K562 (cell line): ENCODE results near the gene TRAF3IP1. TPM values are rescaled to one million over a fixed set of nuclear protein-coding genes. Genes with fewer than 3 reads are reported as not detected.

Source experiments
- ATAC-seq: fragments of 200-7000 bp; cut with Tn5 transposase; 3 replicates; pipeline ENCODE4 v1.9.1; 2020; ENCODE audit warnings: moderate library complexity
- BruUV-seq: library from RNA; stranded (reverse); fragments of 400-500 nt; replicated peaks from 2 replicates; lab custom pipeline; 2021; lab: Mats Ljungman, UMichigan
- CTCF ChIA-PET: fragments of 300-600 bp; formaldehyde crosslinking; extraction: SDS; loops from one replicate; lab custom pipeline; 2021; ENCODE audit warnings: low intra/inter-chr PET ratio; lab: Yijun Ruan, JAX
- POLR2A ChIA-PET: fragments of 300-600, 350-650 bp; sonication (Branson Sonifier 250); formaldehyde crosslinking; extraction: SDS; loops from one replicate; lab custom pipeline; 2021; ENCODE audit warnings: antibody characterized with exemption, inconsistent platforms; lab: Yijun Ruan, JAX
- DNase-seq, 4 experiments: peaks; one replicate each; pipeline versions ENCODE4 v3.0.0 to v3.0.0-alpha.2; 2011 to 2018; ENCODE audit warnings: low spot score in 3 of 4, mixed read lengths in 3 of 4; ENCODE audit errors: extremely low read depth in 1 of 4
- FAIRE-seq: peaks from 2 replicates; lab custom pipeline; 2011; peaks lifted over from hg19 to GRCh38; lab: Jason Lieb, UNC
- H2AFZ ChIP-seq: 2 replicates; pipeline ENCODE4 v1.6.0; 2011; ENCODE audit warnings: low read depth, low read length, control low read depth, inconsistent platforms
- H3K27ac ChIP-seq: fragments of 200-600 bp; 3 replicates; pipeline ENCODE4 v1.8.0; 2011; ENCODE audit warnings: low read depth, mild to moderate bottlenecking, control low read depth, inconsistent platforms, low read length, moderate library complexity, mixed read lengths; ENCODE audit errors: extremely low read depth
- H3K27me3 ChIP-seq, 2 experiments: fragments of 300-600 bp in 1 of 2; 2 replicates in 1 of 2; 3 replicates in 1 of 2; pipeline versions ENCODE4 v1.6.0 to v1.8.0; 2011; ENCODE audit warnings: inconsistent platforms in 2 of 2, low read length in 2 of 2, mild to moderate bottlenecking in 1 of 2, mixed read lengths in 1 of 2, moderate library complexity in 1 of 2; ENCODE audit not compliant: control insufficient read depth in 2 of 2, insufficient read depth in 2 of 2
- H3K36me3 ChIP-seq: fragments of 300-600 bp; 3 replicates; pipeline ENCODE4 v1.8.0; 2011; ENCODE audit warnings: mild to moderate bottlenecking, low read length, inconsistent platforms; ENCODE audit not compliant: control insufficient read depth, insufficient read depth
- H3K4me1 ChIP-seq, 2 experiments: fragments of 200-600 bp in 1 of 2; replicated peaks in 1 of 2; 2 replicates in 1 of 2; 3 replicates in 1 of 2; pipeline versions ENCODE4 v1.5.1 to v1.8.0; 2011; ENCODE audit warnings: inconsistent platforms in 2 of 2, low read length in 2 of 2, mild to moderate bottlenecking in 1 of 2, mixed read lengths in 1 of 2, moderate library complexity in 1 of 2; ENCODE audit not compliant: control insufficient read depth in 2 of 2, insufficient read depth in 2 of 2
- H3K4me2 ChIP-seq: 2 replicates; pipeline ENCODE4 v1.6.1; 2011; ENCODE audit warnings: low read length, control low read depth, inconsistent platforms, mixed read lengths; ENCODE audit not compliant: insufficient read depth
- H3K4me3 ChIP-seq: fragments of 200-600 bp; sonication (generic), shearing (Covaris generic); 2 replicates; pipeline ENCODE4 v1.5.1; 2016; ENCODE audit warnings: control low read depth, inconsistent platforms
- H3K79me2 ChIP-seq: fragments of 200-600 bp; 3 replicates; pipeline ENCODE4 v1.8.0; 2011; ENCODE audit warnings: low read length, inconsistent platforms; ENCODE audit not compliant: control insufficient read depth, insufficient read depth
- H3K9ac ChIP-seq, 2 experiments: 2 replicates each; pipeline versions ENCODE4 v1.6.0 to v1.6.1; 2011; ENCODE audit warnings: low read depth in 2 of 2, low read length in 2 of 2, control low read depth in 1 of 2, inconsistent platforms in 1 of 2, mild to moderate bottlenecking in 1 of 2, mixed read lengths in 1 of 2; ENCODE audit not compliant: insufficient read depth in 1 of 2
- H3K9me1 ChIP-seq: one replicate; pipeline ENCODE4 v1.6.0; 2011; ENCODE audit warnings: inconsistent platforms, mild to moderate bottlenecking, low read length, moderate library complexity; ENCODE audit not compliant: control insufficient read depth, insufficient read depth
- H3K9me3 ChIP-seq: replicated peaks from 2 replicates; pipeline ENCODE4 v1.5.1; 2011; ENCODE audit warnings: low read depth, low read length, inconsistent platforms; ENCODE audit not compliant: control insufficient read depth, insufficient read depth
- H4K20me1 ChIP-seq: replicated peaks from 2 replicates; pipeline ENCODE4 v1.6.1; 2011; ENCODE audit warnings: low read length, inconsistent platforms, mixed read lengths; ENCODE audit not compliant: control insufficient read depth, insufficient read depth
- CTCF ChIP-seq, 3 experiments: IDR thresholded peaks in 2 of 3; conservative IDR thresholded peaks in 1 of 3; 2 replicates each; pipeline ENCODE4 v1.5.1; 2011 to 2012; ENCODE audit warnings: low read length in 3 of 3, mild to moderate bottlenecking in 3 of 3, control low read depth in 2 of 3, improper control_type of control experiment in 1 of 3, inconsistent platforms in 1 of 3, low read depth in 1 of 3, mixed read lengths in 1 of 3, moderate library complexity in 1 of 3; ENCODE audit not compliant: insufficient read depth in 2 of 3
- GABPB2 ChIP-seq: fragments of 250-450 bp; sonication (Bioruptor Pico); conservative IDR thresholded peaks from 2 replicates; pipeline ENCODE4 v1.5.1; 2021; ENCODE audit warnings: mild to moderate bottlenecking
- IFI16 ChIP-seq: fragments of 250-450 bp; sonication (Bioruptor Pico); IDR thresholded peaks from 2 replicates; pipeline ENCODE4 v2.1.2; 2022; ENCODE audit warnings: mild to moderate bottlenecking, inconsistent platforms
- IRF9 ChIP-seq: fragments of 450-650 bp; IDR thresholded peaks from 2 replicates; pipeline ENCODE4 v1.6.1; 2016; ENCODE audit warnings: missing biosample characterization, missing genetic modification characterization
- MAZ ChIP-seq, 2 experiments: fragments of 450-650 bp in 1 of 2; sonication (generic) in 1 of 2; formaldehyde crosslinking; IDR thresholded peaks in 1 of 2; conservative IDR thresholded peaks in 1 of 2; 2 replicates each; pipeline versions ENCODE4 v1.4.0 to v1.5.0; 2020; ENCODE audit warnings: mild to moderate bottlenecking in 1 of 2, missing genetic modification reagents in 1 of 2
- POLR2AphosphoS5 ChIP-seq: IDR thresholded peaks from 2 replicates; pipeline ENCODE4 v1.6.1; 2011; ENCODE audit warnings: mild to moderate bottlenecking, low read depth, low read length, moderate library complexity; ENCODE audit not compliant: control insufficient read depth, insufficient read depth
- THRA ChIP-seq: fragments of 450-650 bp; IDR thresholded peaks from 2 replicates; pipeline ENCODE4 v1.6.1; 2017; ENCODE audit warnings: mild to moderate bottlenecking, moderate library complexity
- ZNF609 ChIP-seq: sonication (generic); formaldehyde crosslinking; IDR thresholded peaks from 2 replicates; pipeline ENCODE4 v1.8.1; 2023; ENCODE audit warnings: missing genetic modification reagents, mild to moderate bottlenecking, borderline replicate concordance
- WGBS: fragments of 100-300 bp; shearing (Covaris generic); methylation state at CpG from one replicate; pipeline ENCODE4 v1.1.6; 2016; ENCODE audit warnings: low coverage, mixed read lengths; ENCODE audit not compliant: insufficient coverage; ENCODE audit errors: missing lambda C conversion rate; 5-methylcytosine and 5-hydroxymethylcytosine counted together
- in situ Hi-C: fragments of 300-500 bp; cut with MboI; formaldehyde crosslinking; loops from 4 replicates; pipeline ENCODE4 v1.15.0; 2018; ENCODE audit warnings: inconsistent platforms, mixed read lengths
- intact Hi-C: fragments of 100-400 bp; cut with micrococcal nuclease; formaldehyde crosslinking; loops from 2 replicates; pipeline ENCODE4 v1.14.2; 2022
- polyA plus RNA-seq, 8 experiments: library from polyadenylated mRNA; depleted of rRNA in 4 of 8; stranded (reverse) in 5 of 8; unstranded in 3 of 8; fragments of >200 nt; fragmentation: Nextera tagmentation in 2 of 8; fragmentation: Illumina TruSeq in 1 of 8; extraction: Ambion mirVana in 2 of 8; extraction: Trizol in 1 of 8; gene quantifications; 2 replicates each; pipeline versions ENCODE4 v1.2.1 to v1.2.3, GENCODE V29; 2011 to 2014; ENCODE audit warnings: inconsistent platforms in 1 of 8, missing spikeins in 1 of 8
- total RNA-seq, 7 experiments: library from RNA; depleted of rRNA in 6 of 7; stranded (reverse); fragments of >200 nt in 6 of 7; fragmentation: Illumina TruSeq in 2 of 7; extraction: Trizol in 2 of 7; gene quantifications; 2 replicates each; pipeline versions ENCODE4 v1.2.1 to v1.2.3, GENCODE V29; 2011 to 2021; ENCODE audit warnings: low replicate concordance in 1 of 7
- TF ChIP-seq, protein P1 (sequence below): fragments of 450-650 bp; IDR thresholded peaks from 2 replicates; pipeline ENCODE4 v1.6.1; 2017; ENCODE audit warnings: antibody characterized with exemption

The TRAF3IP1 gene
- total and polyA plus RNA-seq, 9 of the 15 experiments (the other 6 are each of a cell fraction or from before 2014, with no cell fraction given), result 1.3 to 7.4 (median 3.4) TPM

DNA sequence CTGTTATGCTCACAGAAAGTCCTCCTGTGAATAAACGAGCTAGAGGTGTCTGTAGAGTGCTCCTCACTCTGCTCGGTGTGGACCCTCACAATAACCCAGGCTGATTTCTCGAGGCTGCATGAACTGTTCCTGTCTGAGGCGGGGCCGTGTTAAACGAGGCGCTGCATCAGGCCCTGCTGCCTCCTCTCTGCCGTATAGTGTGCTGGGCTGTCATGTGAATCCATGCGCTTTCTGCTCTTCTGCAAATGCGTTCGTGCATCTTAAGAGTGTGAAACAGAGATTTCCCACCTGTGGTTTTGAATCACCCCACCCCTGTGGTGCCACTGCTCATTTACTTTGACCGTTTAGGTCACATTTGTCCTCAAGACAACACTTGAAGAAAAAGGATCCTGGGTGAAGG is 26.2 kb downstream of the TRAF3IP1 start:
- ChIA-PET CTCF (no interaction called here), POLR2A (no interaction called here)
- DNase-seq (no peak), ATAC-seq (no peak), FAIRE-seq (no peak)
- no TSS peak for BruUV-seq
- Histone ChIP-seq H2AFZ (no peak overlapping the region), H3K27ac (no peak overlapping the region), H3K9me1 (no peaks in the 10 kb centered on the region), H3K4me3 (no peak overlapping the region), H4K20me1 (no peaks in the 10 kb centered on the region), H3K36me3 (peaks cover 4% of the 10 kb centered on the region; the same call in 1 of the 3 replicates), H3K9ac (no peak overlapping the region), H3K27me3 (no peaks in the 10 kb centered on the region), H3K4me1 (no peaks in the 10 kb centered on the region; a peak in 1 of 5 replicates), H3K9me3 (no peaks in the 10 kb centered on the region), H3K4me2 (no peak overlapping the region), H3K79me2 (no peaks in the 10 kb centered on the region)
- in situ Hi-C loops (no loop called here), intact Hi-C loops (no loop called here)
- WGBS, result 54% methylated on average over 12 of the region's 12 CpGs
- TF ChIP-seq IRF9 (tag), result no peak
- no peak for TF ChIP-seq ZNF609 (CRISPR knock-in tag)
- TF ChIP-seq THRA, result no peak
- no peak for TF ChIP-seq CTCF (IDR thresholded peaks at IDR 0.05 in 2 of 3, conservative IDR thresholded peaks at IDR 0.05 in 1 of 3; ENCODE audit: insufficient read depth in 2 of 3, low read depth in 1 of 3, low read length in 3 of 3)
- TF ChIP-seq GABPB2 (CRISPR knock-in tag), result no peak
- no peak for TF ChIP-seq IFI16 (CRISPR knock-in tag)
- TF ChIP-seq POLR2AphosphoS5, result no peak
- TF ChIP-seq MAZ (CRISPR knock-in tag; conservative IDR thresholded peaks at IDR 0.05 in 1 of 2, IDR thresholded peaks at IDR 0.05 in 1 of 2), result no peak
- TF ChIP-seq, protein P1, sequence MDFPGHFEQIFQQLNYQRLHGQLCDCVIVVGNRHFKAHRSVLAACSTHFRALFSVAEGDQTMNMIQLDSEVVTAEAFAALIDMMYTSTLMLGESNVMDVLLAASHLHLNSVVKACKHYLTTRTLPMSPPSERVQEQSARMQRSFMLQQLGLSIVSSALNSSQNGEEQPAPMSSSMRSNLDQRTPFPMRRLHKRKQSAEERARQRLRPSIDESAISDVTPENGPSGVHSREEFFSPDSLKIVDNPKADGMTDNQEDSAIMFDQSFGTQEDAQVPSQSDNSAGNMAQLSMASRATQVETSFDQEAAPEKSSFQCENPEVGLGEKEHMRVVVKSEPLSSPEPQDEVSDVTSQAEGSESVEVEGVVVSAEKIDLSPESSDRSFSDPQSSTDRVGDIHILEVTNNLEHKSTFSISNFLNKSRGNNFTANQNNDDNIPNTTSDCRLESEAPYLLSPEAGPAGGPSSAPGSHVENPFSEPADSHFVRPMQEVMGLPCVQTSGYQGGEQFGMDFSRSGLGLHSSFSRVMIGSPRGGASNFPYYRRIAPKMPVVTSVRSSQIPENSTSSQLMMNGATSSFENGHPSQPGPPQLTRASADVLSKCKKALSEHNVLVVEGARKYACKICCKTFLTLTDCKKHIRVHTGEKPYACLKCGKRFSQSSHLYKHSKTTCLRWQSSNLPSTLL, result no peak
